Measurements from ENCODE around the gene YBX3.

YBX3 gene

GRCh38 chr12:10735428-10735827, 12.3 kb upstream of the YBX3 start:
- no peak for TF ChIP-seq CTCF (IDR thresholded peaks at IDR 0.05; ENCODE audit: low read depth, low read length, poor library complexity, severe bottlenecking)
- no peak for TF ChIP-seq EZH2phosphoT487 (IDR thresholded peaks at IDR 0.05; ENCODE audit: borderline replicate concordance, low read length)
- Histone ChIP-seq H4K20me1 (ENCODE audit: control insufficient read depth, insufficient read depth, low read depth, low read length) (no peaks in the 10 kb centered on the region), H3K27ac (ENCODE audit: low read depth, low read length) (no peak overlapping the region), H3K36me3 (ENCODE audit: control insufficient read depth, low read length) (no peaks in the 10 kb centered on the region), H3K79me2 (ENCODE audit: control insufficient read depth, low read length) (no peaks in the 10 kb centered on the region), H3F3A (ENCODE audit: control insufficient read depth, insufficient read depth) (no peaks in the 10 kb centered on the region), H3K4me3 (ENCODE audit: low read length) (no peak overlapping the region), H3K27me3 (ENCODE audit: control insufficient read depth, low read length) (no peaks in the 10 kb centered on the region), H3K4me2 (ENCODE audit: low read length) (no peak overlapping the region), H3K9me3 (ENCODE audit: control insufficient read depth, insufficient read depth, low read length) (no peaks in the 10 kb centered on the region), H3K9me2 (replicated peaks; ENCODE audit: control insufficient read depth, low read length) (no peaks in the 10 kb centered on the region), H3K4me1 (ENCODE audit: control insufficient read depth, low read length) (no peaks in the 10 kb centered on the region)

GRCh38 chr12:10732549-10732948, 9.4 kb upstream of the YBX3 start:
- no peak overlapping the region for H3K4me3 ChIP-seq (ENCODE audit: low read length)
- H3K4me1 ChIP-seq (ENCODE audit: control insufficient read depth, low read length), result no peaks in the 10 kb centered on the region
- H3K27ac ChIP-seq (ENCODE audit: low read depth, low read length), result no peak overlapping the region
- H3F3A ChIP-seq (ENCODE audit: control insufficient read depth, insufficient read depth), result no peaks in the 10 kb centered on the region
- no peak for TF ChIP-seq CTCF (IDR thresholded peaks at IDR 0.05; ENCODE audit: low read depth, low read length, poor library complexity, severe bottlenecking)
- TF ChIP-seq EZH2phosphoT487 (IDR thresholded peaks at IDR 0.05; ENCODE audit: borderline replicate concordance, low read length), result no peak
- no peaks in the 10 kb centered on the region for H3K9me2 ChIP-seq (replicated peaks; ENCODE audit: control insufficient read depth, low read length)
- H4K20me1 ChIP-seq (ENCODE audit: control insufficient read depth, insufficient read depth, low read depth, low read length), result no peaks in the 10 kb centered on the region
- no peaks in the 10 kb centered on the region for H3K9me3 ChIP-seq (ENCODE audit: control insufficient read depth, insufficient read depth, low read length)
- H3K36me3 ChIP-seq (ENCODE audit: control insufficient read depth, low read length), result no peaks in the 10 kb centered on the region
- H3K4me2 ChIP-seq (ENCODE audit: low read length), result no peak overlapping the region
- H3K27me3 ChIP-seq (ENCODE audit: control insufficient read depth, low read length), result no peaks in the 10 kb centered on the region
- H3K79me2 ChIP-seq (ENCODE audit: control insufficient read depth, low read length), result no peaks in the 10 kb centered on the region

- Histone ChIP-seq H3K9me3 (ENCODE audit: control insufficient read depth, insufficient read depth, low read length) (no peaks in the 10 kb centered on the region), H4K20me1 (ENCODE audit: control insufficient read depth, insufficient read depth, low read depth, low read length) (no peaks in the 10 kb centered on the region), H3K4me1 (ENCODE audit: control insufficient read depth, low read length) (no peaks in the 10 kb centered on the region), H3K4me2 (ENCODE audit: low read length) (no peak overlapping the region), H3F3A (ENCODE audit: control insufficient read depth, insufficient read depth) (no peaks in the 10 kb centered on the region), H3K27ac (ENCODE audit: low read depth, low read length) (no peak overlapping the region), H3K4me3 (ENCODE audit: low read length) (no peak overlapping the region), H3K79me2 (ENCODE audit: control insufficient read depth, low read length) (no peaks in the 10 kb centered on the region), H3K9me2 (replicated peaks; ENCODE audit: control insufficient read depth, low read length) (no peaks in the 10 kb centered on the region), H3K27me3 (ENCODE audit: control insufficient read depth, low read length) (no peaks in the 10 kb centered on the region), H3K36me3 (ENCODE audit: control insufficient read depth, low read length) (no peaks in the 10 kb centered on the region)
- TF ChIP-seq EZH2phosphoT487 (IDR thresholded peaks at IDR 0.05; ENCODE audit: borderline replicate concordance, low read length), result no peak
- TF ChIP-seq CTCF (IDR thresholded peaks at IDR 0.05; ENCODE audit: low read depth, low read length, poor library complexity, severe bottlenecking), result no peak
These were observed 8.9 kb upstream of the YBX3 start for GRCh38 chr12:10732066-10732465.

- no peak for TF ChIP-seq EZH2phosphoT487 (IDR thresholded peaks at IDR 0.05; ENCODE audit: borderline replicate concordance, low read length)
- no peak for TF ChIP-seq CTCF (IDR thresholded peaks at IDR 0.05; ENCODE audit: low read depth, low read length, poor library complexity, severe bottlenecking)
- Histone ChIP-seq H3K9me3 (ENCODE audit: control insufficient read depth, insufficient read depth, low read length) (no peaks in the 10 kb centered on the region), H3K4me3 (ENCODE audit: low read length) (no peak overlapping the region), H3K4me1 (ENCODE audit: control insufficient read depth, low read length) (no peaks in the 10 kb centered on the region), H3K36me3 (ENCODE audit: control insufficient read depth, low read length) (no peaks in the 10 kb centered on the region), H3F3A (ENCODE audit: control insufficient read depth, insufficient read depth) (no peaks in the 10 kb centered on the region), H3K27ac (ENCODE audit: low read depth, low read length) (no peak overlapping the region), H4K20me1 (ENCODE audit: control insufficient read depth, insufficient read depth, low read depth, low read length) (no peaks in the 10 kb centered on the region), H3K79me2 (ENCODE audit: control insufficient read depth, low read length) (no peaks in the 10 kb centered on the region), H3K9me2 (replicated peaks; ENCODE audit: control insufficient read depth, low read length) (no peaks in the 10 kb centered on the region), H3K27me3 (ENCODE audit: control insufficient read depth, low read length) (no peaks in the 10 kb centered on the region), H3K4me2 (ENCODE audit: low read length) (no peak overlapping the region)
These were observed 7.4 kb upstream of the YBX3 start for GRCh38 chr12:10730559-10730958.

All from DOHH2 (cell line).